ENCODE measurements around the gene PRDM16. TPM values are rescaled to one million over a fixed set of nuclear protein-coding genes. Genes with fewer than 3 reads are reported as not detected.

Gene PRDM16
- total RNA-seq, 4 donors from 2014 or later: 0.26 to 7.7 (median 0.35) TPM; not detected in 1

GRCh38 chr1:3115275-3116149 lies 46.5 kb downstream of the PRDM16 start:
- Histone ChIP-seq H3K9me3 (no peaks in the 10 kb centered on the region), H3K36me3 (no peaks in the 10 kb centered on the region), H3K27me3 (no peaks in the 10 kb centered on the region), H3K4me1 (no peaks in the 10 kb centered on the region), H3K27ac (no peak overlapping the region), H3K4me3 (no peak overlapping the region)
- no peak for DNase-seq
- TF ChIP-seq CTCF (IDR thresholded peaks at IDR 0.05) (no peak), POLR2A (IDR thresholded peaks at IDR 0.05) (no peak)
- intact Hi-C loops (cut with DNase I; ENCODE audit: low total_unique reads): no loop called here

GRCh38 chr1:3116150-3116510 lies 47.1 kb downstream of the PRDM16 start:
- DNase-seq: no peak
- Histone ChIP-seq H3K27ac (no peak overlapping the region), H3K36me3 (no peaks in the 10 kb centered on the region), H3K4me1 (no peaks in the 10 kb centered on the region), H3K9me3 (no peaks in the 10 kb centered on the region), H3K4me3 (no peak overlapping the region), H3K27me3 (no peaks in the 10 kb centered on the region)
- intact Hi-C loops (cut with DNase I; ENCODE audit: low total_unique reads): no loop called here
- no peak for TF ChIP-seq CTCF (IDR thresholded peaks at IDR 0.05)
- TF ChIP-seq POLR2A (IDR thresholded peaks at IDR 0.05): no peak

GRCh38 chr1:3116560-3116959 lies 47.6 kb downstream of the PRDM16 start:
- DNase-seq: no peak
- Histone ChIP-seq H3K4me3 (no peak overlapping the region), H3K4me1 (no peaks in the 10 kb centered on the region), H3K9me3 (no peaks in the 10 kb centered on the region), H3K27me3 (no peaks in the 10 kb centered on the region), H3K27ac (no peak overlapping the region), H3K36me3 (no peaks in the 10 kb centered on the region)
- intact Hi-C loops (cut with DNase I; ENCODE audit: low total_unique reads): no loop called here
- TF ChIP-seq CTCF (IDR thresholded peaks at IDR 0.05) (no peak), POLR2A (IDR thresholded peaks at IDR 0.05) (no peak)

- no peaks in the 10 kb centered on the region for H3K9me3 ChIP-seq
- H3K4me1 ChIP-seq: no peaks in the 10 kb centered on the region
- H3K27me3 ChIP-seq: no peaks in the 10 kb centered on the region
- H3K27ac ChIP-seq: no peak overlapping the region
- H3K36me3 ChIP-seq: no peaks in the 10 kb centered on the region
- no peak for DNase-seq
- H3K4me3 ChIP-seq: no peak overlapping the region
- intact Hi-C loops (cut with DNase I; ENCODE audit: low total_unique reads): no loop called here
- no peak for TF ChIP-seq CTCF (IDR thresholded peaks at IDR 0.05)
- no peak for TF ChIP-seq POLR2A (IDR thresholded peaks at IDR 0.05)
Observed at GRCh38 chr1:3117879-3118278, 48.9 kb downstream of the PRDM16 start.

- no peak for TF ChIP-seq CTCF (IDR thresholded peaks at IDR 0.05)
- TF ChIP-seq POLR2A (IDR thresholded peaks at IDR 0.05): no peak
- intact Hi-C loops (cut with DNase I; ENCODE audit: low total_unique reads): no loop called here
- H3K27ac ChIP-seq: no peak overlapping the region
- no peaks in the 10 kb centered on the region for H3K9me3 ChIP-seq
- H3K36me3 ChIP-seq: no peaks in the 10 kb centered on the region
- no peak overlapping the region for H3K4me3 ChIP-seq
- H3K4me1 ChIP-seq: no peaks in the 10 kb centered on the region
- DNase-seq: no peak
- H3K27me3 ChIP-seq: no peaks in the 10 kb centered on the region
Observed at GRCh38 chr1:3119061-3119460, 50.1 kb downstream of the PRDM16 start.

Measured in uterus (tissue), 4 donors.